Activated CD4-positive, CD25-positive, alpha-beta regulatory T cell treated with anti-CD3 and anti-CD28 coated beads, Interleukin-2, amount 50 U/mL, for 72 hours (primary cell): ENCODE results near the gene MIEF1.
"Not testable (repeated sequence)": the region's sequence is repeated elsewhere in the genome, so short reads cannot be mapped to it uniquely, and the experiment has no call there.

Experiments
- DNase-seq: peaks from one replicate; pipeline ENCODE4 v3.0.0; 2021

MIEF1 gene

DNA sequence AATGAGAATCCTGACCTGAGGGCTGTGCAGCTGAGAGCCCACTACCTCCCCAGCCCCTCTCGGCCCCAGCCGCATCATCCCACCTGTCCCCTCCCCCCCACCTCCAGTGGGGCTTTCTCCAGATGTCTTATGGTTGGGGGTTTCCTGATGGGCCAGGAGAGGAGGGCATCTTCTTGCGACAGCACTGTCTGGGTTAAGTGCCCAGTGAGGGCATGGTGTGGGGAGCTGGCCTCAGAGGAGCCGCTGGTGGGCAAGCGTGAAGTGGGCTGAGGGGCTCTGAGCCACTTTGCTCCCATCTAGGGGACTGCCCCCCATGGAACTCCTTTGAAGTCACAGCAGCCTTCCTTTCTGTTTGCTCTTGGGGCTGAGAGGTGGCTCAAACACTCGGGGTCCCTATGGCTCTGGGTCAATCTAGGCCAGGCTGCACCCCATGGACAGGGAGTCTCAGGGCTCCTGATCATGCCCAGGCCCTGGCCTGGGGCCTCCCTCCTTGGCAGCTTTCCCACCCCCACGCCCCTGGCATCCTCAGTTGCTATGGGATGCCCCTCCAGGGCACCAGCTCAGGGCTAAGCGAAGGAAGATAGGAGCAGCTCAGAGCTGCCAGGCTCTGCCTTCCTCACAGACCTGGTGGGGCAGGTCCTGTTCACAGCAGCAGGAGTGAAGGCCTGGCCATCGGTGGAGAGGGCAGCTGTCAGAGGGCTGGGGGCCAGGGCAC lies 11.0 kb upstream of the MIEF1 start:
- no peak for DNase-seq

DNA sequence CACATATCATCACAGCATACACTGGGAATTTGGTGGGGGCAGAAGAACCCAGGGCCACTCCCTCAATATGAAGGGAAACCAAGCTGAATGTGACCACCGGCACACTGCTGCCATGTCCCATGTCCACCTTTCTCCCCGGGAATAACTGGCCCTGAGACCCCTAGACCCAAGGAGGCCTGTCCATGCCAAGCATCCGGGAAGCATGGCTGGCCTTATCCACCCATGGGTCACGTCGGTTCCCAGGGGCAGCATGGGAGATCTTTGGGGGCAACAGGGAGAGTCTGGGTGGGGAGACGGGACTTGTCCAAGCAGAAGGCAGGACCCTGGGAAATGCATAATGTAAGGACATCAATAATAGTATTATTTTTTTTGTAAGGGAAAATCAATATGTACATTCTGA lies 10.4 kb upstream of the MIEF1 start:
- DNase-seq: no peak

DNA sequence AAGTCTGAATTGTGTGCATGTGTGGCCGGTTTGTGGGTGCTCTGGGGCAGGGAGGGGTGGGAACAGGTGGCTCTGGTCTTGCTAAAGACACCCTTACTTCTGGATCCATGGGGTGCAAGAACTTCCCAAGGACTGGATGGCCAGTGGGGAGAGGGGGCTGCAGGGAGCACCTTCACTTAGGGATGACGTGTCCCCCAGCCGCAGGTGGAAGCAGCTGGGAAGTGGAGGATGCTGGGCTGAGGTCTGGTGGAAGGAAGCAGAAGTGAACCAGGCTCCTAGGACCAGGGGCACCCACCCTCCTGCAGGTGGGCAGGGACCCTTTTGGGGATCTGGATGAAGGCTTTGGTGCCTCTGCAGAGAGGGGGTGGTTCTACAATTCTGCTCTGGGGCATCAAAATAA lies 9.9 kb upstream of the MIEF1 start:
- DNase-seq: no peak

GRCh38 chr22:39493759-39494158 lies 8.3 kb upstream of the MIEF1 start:
- no peak for DNase-seq

- no peak for DNase-seq
Measured at GRCh38 chr22:39494471-39495120, 7.5 kb upstream of the MIEF1 start.

GRCh38 chr22:39496131-39496838 lies 5.8 kb upstream of the MIEF1 start:
- peak; percentile 52 for DNase-seq

GRCh38 chr22:39497429-39497828 lies 4.7 kb upstream of the MIEF1 start:
- no peak for DNase-seq

DNA sequence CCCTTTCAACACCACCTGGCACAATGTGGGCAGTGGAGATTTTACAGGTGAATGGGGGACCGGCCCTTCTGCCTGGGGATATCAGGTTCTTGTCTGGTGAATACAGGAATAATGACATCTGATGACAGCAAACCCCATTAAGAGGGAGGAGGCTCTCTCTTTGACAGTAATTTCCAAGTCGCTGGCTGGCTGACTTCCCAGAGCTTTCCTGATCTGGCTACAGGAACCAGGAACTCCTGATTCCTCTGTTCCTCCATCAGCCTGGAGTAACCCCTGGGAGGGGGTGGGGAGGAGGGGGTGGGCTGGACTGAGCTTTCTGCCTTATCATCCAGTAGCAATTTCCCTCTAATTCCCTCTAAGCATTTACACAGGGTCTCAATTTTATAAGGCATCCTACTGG lies 3.7 kb upstream of the MIEF1 start:
- DNase-seq: no peak

DNA sequence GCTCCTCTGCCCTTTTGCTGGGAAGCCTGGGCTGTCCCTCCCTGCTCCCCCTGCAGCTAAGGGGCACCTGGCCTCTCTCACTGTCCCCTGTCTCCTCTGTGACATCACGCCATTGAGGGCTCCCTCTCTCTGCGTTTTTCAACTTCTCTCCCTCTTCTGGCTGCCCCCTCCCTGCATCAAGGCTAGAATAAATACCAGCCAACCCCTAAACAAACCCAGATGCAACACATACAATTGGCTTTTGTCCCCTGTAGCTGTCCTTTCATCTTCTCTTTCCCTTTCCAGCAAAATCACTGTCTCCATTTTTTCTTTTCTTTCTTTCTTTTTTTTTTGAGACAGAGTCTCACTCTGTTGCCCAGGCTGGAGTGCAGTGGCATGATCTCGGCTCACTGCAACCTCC lies 3.3 kb upstream of the MIEF1 start:
- DNase-seq: no peak

DNA sequence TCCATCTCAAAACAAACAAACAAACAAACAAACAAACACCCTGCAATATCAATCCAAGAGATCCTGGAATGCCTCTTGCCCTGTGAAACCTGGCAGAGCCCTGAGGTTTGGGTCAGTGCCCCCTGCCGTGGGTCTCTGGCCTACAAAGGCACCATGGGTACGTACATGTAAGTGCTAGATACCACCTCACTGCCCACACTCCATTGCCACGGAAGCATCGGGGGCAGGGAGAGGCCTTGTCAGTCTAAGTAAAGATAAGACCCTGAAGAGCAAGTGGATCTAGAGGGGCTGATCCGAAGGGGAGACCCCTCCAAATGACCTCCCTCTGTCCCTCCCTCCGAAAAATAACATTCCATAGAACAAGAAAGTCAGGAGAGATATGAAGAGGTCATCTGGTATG lies 2.0 kb upstream of the MIEF1 start:
- no peak for DNase-seq

- no peak for DNase-seq
Measured at GRCh38 chr22:39501644-39502108, 414 bp upstream of the MIEF1 start.

- DNase-seq: no peak
Measured at GRCh38 chr22:39502789-39503409, 809 bp downstream of the MIEF1 start.

GRCh38 chr22:39503630-39504029 lies 1.5 kb downstream of the MIEF1 start:
- no peak for DNase-seq

DNA sequence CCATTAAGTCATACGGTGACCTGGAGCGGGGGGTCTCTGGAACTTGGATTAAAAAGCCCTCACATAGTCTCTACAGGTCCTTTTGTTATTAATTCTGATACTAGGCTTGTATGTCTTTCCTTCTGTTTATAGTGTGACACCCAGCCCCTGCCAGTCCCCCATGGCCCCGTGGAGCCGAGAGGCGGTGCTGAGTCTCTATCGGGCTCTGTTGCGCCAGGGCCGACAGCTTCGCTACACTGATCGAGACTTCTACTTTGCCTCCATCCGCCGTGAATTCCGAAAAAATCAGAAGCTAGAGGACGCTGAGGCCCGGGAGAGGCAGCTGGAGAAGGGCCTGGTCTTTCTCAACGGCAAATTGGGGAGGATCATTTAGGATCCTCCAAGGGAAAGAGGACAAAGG lies 2.0 kb downstream of the MIEF1 start:
- no peak for DNase-seq

DNA sequence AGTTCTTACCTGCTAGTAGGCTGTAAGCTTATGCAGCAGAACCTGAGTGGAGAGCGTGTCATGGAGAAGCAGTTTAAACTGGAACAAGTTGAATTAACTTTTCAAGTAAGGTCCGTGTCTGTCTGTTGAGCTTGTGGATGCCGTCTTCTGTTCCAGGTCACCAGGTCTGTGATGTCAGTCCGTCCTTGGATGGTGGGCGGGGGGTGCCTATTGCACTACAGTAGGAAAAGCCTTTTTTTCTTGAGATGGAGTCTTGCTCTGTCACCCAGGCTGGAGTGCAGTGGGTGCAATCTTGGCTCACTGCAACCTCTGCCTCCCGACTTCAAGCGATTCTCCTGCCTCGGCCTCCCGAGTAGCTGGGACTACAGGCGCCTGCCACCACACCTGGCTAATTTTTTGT lies 4.9 kb downstream of the MIEF1 start:
- not testable (repeated sequence) for DNase-seq

- no peak for DNase-seq
Measured at GRCh38 chr22:39508393-39508792, 6.3 kb downstream of the MIEF1 start.

DNA sequence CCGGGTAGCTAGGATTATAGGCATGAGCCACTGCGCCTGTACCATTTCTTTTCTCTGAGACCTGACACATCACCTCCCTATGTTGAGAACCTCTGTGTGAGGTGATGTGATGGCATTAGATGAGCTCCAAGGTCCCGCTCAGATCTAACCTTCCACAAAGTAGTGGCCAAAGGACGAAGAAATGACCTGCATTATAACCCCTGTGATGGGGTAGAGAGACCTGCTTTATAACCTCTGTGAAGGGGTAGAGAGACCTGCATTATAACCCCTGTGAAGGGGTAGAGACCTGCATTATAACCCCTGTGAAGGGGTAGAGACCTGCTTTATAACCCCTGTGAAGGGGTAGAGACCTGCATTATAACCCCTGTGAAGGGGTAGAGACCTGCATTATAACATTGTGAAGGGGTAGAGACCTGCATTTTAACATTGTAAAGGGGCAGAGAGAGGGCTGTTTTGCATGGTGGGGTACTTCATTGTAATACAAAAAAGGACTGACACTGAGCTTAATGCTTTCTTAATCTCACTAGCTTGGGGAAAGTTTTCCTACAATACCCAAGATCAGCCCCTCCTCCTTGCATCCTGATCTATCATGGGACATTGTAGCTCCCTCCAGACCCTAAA lies 8.5 kb downstream of the MIEF1 start:
- no peak for DNase-seq

DNA sequence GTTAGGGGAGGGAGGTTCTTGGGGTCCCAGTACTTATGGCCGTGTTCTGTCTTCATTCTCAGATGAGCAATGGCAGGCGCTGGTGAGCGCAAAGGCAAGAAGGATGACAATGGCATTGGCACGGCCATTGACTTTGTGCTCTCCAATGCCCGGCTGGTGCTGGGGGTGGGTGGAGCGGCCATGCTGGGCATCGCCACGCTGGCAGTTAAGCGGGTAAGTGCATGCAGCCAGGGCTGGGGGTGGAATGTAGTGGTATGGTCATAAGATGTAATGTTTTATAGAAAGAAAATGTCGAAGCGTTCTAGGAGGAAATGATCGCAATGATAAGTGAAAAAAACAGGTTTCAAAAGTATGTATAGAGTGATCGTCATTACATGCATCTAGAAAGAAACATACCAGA lies 9.1 kb downstream of the MIEF1 start:
- DNase-seq: no peak

DNA sequence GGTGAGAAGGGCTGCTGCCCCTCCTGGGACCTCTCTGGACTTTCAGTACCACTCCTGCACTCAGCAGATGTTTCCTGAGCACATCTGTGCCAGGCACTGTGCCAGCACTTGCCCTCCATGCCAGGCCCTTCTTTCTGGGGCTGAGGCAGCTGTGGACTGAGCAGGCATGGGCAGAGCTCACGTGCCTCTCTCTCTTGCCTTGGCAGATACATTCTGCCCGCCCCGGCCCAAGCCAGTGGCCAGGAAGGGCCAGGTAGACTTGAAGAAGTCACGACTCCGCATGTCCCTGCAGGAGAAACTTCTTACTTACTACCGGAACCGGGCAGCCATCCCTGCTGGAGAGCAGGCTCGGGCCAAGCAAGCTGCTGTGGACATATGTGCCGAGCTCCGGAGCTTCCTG lies 9.9 kb downstream of the MIEF1 start:
- DNase-seq: no peak

DNA sequence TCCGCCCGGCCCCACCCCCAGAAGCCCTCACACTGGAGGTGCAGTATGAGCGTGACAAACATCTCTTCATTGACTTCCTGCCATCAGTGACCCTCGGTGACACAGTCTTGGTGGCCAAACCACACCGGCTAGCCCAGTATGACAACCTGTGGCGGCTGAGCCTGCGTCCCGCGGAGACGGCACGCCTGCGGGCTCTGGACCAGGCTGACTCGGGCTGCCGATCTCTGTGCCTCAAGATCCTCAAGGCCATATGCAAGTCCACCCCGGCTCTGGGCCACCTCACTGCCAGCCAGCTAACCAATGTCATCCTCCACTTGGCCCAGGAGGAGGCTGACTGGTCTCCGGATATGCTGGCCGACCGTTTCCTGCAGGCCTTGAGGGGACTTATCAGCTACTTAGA lies 11.7 kb downstream of the MIEF1 start:
- DNase-seq: no peak

DNA sequence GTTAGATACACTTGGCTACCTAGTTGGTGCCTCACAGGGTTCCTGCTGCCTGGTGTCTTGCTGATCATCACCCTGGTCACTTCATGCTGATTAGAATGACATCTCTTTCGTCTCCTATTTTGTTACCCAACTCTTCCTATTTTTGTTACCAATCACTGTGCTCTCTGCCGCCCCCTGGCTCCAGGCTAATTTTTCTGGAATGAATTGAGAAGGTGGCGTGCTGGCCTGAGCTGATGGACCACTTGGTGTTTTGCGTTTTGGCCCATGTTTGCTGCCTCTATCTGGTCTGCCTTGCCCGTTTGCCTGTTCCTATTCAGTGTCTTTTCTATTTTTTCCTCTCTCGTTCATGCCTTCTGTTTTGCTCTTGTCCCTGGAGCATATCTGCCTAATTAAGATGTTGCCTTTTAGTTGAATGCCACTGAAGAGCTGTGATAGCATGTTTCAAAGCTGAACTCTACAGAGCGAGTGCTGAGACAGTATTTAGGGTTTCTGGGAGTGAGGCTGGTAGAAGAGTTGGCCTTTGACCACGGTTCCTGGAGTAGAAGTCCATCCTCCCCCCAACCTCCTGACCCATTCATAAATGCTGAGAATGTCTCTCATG lies 12.4 kb downstream of the MIEF1 start:
- no peak for DNase-seq

GRCh38 chr22:39515266-39516050 lies 13.4 kb downstream of the MIEF1 start:
- no peak for DNase-seq
